B cell (primary cell): ENCODE results near the gene GIMD1. TPM values are rescaled to one million over a fixed set of nuclear protein-coding genes. Genes with fewer than 3 reads are reported as not detected.

ENCODE experiments used
- ATAC-seq: fragments of 200-7000 bp; cut with Tn5 transposase; one replicate; pipeline ENCODE4 v1.10.0; 2021; ENCODE audit warnings: low read depth, mild to moderate bottlenecking, moderate number of reproducible peaks, moderate library complexity
- CTCF ChIA-PET: fragments of 350-600 bp; sonication (Branson Sonifier 250); formaldehyde crosslinking; loops from one replicate; lab custom pipeline; 2021; ENCODE audit warnings: antibody characterized with exemption, inconsistent platforms; lab: Charles Lee
- POLR2A ChIA-PET: fragments of 350-600 bp; sonication (Branson Sonifier 250); formaldehyde crosslinking; loops from one replicate; lab custom pipeline; 2021; ENCODE audit warnings: antibody characterized with exemption; lab: Charles Lee
- DNase-seq: peaks from one replicate; pipeline ENCODE4 v3.0.0; 2013
- H2AFZ ChIP-seq: 2 replicates; pipeline ENCODE4 v1.6.1; 2012; ENCODE audit warnings: mild to moderate bottlenecking, low read depth, low read length; ENCODE audit not compliant: insufficient read depth, poor library complexity, severe bottlenecking
- H3K27ac ChIP-seq, 2 donors: 1 replicate in 1 of 2; 2 replicates in 1 of 2; pipeline ENCODE4 v1.5.1; 2012 to 2013; ENCODE audit warnings: low read length in 2 of 2, mild to moderate bottlenecking in 2 of 2, moderate library complexity in 1 of 2
- H3K27me3 ChIP-seq, 4 experiments: fragments of 200-600 bp in 1 of 4; sonication (generic) in 1 of 4; replicated peaks in 1 of 4; 1 replicate in 2 of 4; 2 replicates in 2 of 4; pipeline versions ENCODE4 v1.6.1 to v1.7.0; 2013 to 2016; ENCODE audit warnings: low read length in 3 of 4, mild to moderate bottlenecking in 2 of 4, mixed read lengths in 1 of 4, moderate library complexity in 1 of 4; ENCODE audit not compliant: insufficient read depth in 4 of 4, control insufficient read depth in 3 of 4; ENCODE audit errors: control extremely low read depth in 1 of 4
- H3K36me3 ChIP-seq, 2 experiments: replicated peaks in 1 of 2; 1 replicate in 1 of 2; 2 replicates in 1 of 2; pipeline versions ENCODE4 v1.6.1 to v1.7.1; 2013; ENCODE audit warnings: low read length in 1 of 2; ENCODE audit not compliant: insufficient read depth in 2 of 2, control insufficient read depth in 1 of 2; ENCODE audit errors: control extremely low read depth in 1 of 2, extremely low read depth in 1 of 2
- H3K4me1 ChIP-seq, 2 donors: fragments of 200-600 bp in 1 of 2; sonication (generic) in 1 of 2; 1 replicate in 1 of 2; 2 replicates in 1 of 2; pipeline versions ENCODE4 v1.5.1 to v1.6.1; 2013 to 2017; ENCODE audit warnings: low read length in 2 of 2; ENCODE audit not compliant: control insufficient read depth in 2 of 2, insufficient read depth in 2 of 2
- H3K4me2 ChIP-seq: replicated peaks from 2 replicates; pipeline ENCODE3; 2012; ENCODE audit warnings: mild to moderate bottlenecking, low read depth, low read length; ENCODE audit not compliant: poor library complexity, severe bottlenecking
- H3K4me3 ChIP-seq, 5 experiments: fragments of 200-600 bp in 1 of 5; sonication (generic) in 1 of 5; 1 replicate in 3 of 5; 2 replicates in 2 of 5; pipeline versions ENCODE4 v1.5.1 to v1.7.0; 2011 to 2016; ENCODE audit warnings: low read length in 4 of 5, mild to moderate bottlenecking in 4 of 5, low read depth in 2 of 5, control low read depth in 1 of 5, moderate library complexity in 1 of 5; ENCODE audit not compliant: insufficient read depth in 1 of 5; ENCODE audit errors: control extremely low read depth in 1 of 5, extremely low read depth in 1 of 5
- H3K79me2 ChIP-seq: fragments of 200-600 bp; sonication (generic); one replicate; pipeline ENCODE4 v1.6.0; 2016; ENCODE audit warnings: low read length; ENCODE audit not compliant: control insufficient read depth, insufficient read depth
- H3K9ac ChIP-seq: fragments of 200-600 bp; sonication (generic); 2 replicates; pipeline ENCODE4 v1.6.1; 2017; ENCODE audit warnings: mild to moderate bottlenecking, low read length, moderate library complexity
- H3K9me3 ChIP-seq, 3 donors: one replicate each; pipeline versions ENCODE4 v1.6.1 to v1.7.1; 2013; ENCODE audit warnings: low read length in 2 of 3; ENCODE audit not compliant: control insufficient read depth in 2 of 3, insufficient read depth in 1 of 3; ENCODE audit errors: control extremely low read depth in 1 of 3
- H4K20me1 ChIP-seq: 2 replicates; pipeline ENCODE4 v1.6.0; 2012; ENCODE audit warnings: mild to moderate bottlenecking, low read length; ENCODE audit not compliant: insufficient read depth, control insufficient read depth, poor library complexity, severe bottlenecking
- H3K27ac Mint-ChIP-seq: one replicate; pipeline ENCODE4 v1.8.0; 2021; ENCODE audit warnings: mixed read lengths
- H3K27me3 Mint-ChIP-seq: one replicate; pipeline ENCODE4 v1.8.0; 2021; ENCODE audit warnings: mixed read lengths
- H3K4me1 Mint-ChIP-seq: one replicate; pipeline ENCODE4 v1.8.0; 2021; ENCODE audit warnings: mixed read lengths
- H3K4me3 Mint-ChIP-seq: one replicate; pipeline ENCODE4 v1.8.0; 2021; ENCODE audit warnings: mixed read lengths
- H3K9me3 Mint-ChIP-seq: one replicate; pipeline ENCODE4 v1.8.0; 2022; ENCODE audit warnings: mixed read lengths; ENCODE audit not compliant: insufficient read depth
- CTCF ChIP-seq: fragments of 200-600 bp; IDR thresholded peaks from one replicate; pipeline ENCODE4 v1.8.0; 2022; ENCODE audit warnings: antibody characterized with exemption, mild to moderate bottlenecking
- EZH2 ChIP-seq: IDR thresholded peaks from 2 replicates; pipeline ENCODE4 v1.6.1; 2012; ENCODE audit warnings: borderline replicate concordance, low read depth, mild to moderate bottlenecking, moderate library complexity, low read length; ENCODE audit not compliant: insufficient read depth, poor library complexity, severe bottlenecking
- WGBS: methylation state at CpG from one replicate; pipeline ENCODE4 v1.1.5; 2013; ENCODE audit warnings: missing lambda C conversion rate; ENCODE audit not compliant: insufficient coverage; 5-methylcytosine and 5-hydroxymethylcytosine counted together
- intact Hi-C: fragments of 100-400 bp; cut with micrococcal nuclease; formaldehyde crosslinking; loops from one replicate; pipeline ENCODE4 v1.10.0; 2022
- polyA plus RNA-seq: library from polyadenylated mRNA; depleted of rRNA; stranded (reverse); fragments of >200 nt; gene quantifications from 2 replicates; pipeline ENCODE4 v1.2.3, GENCODE V29; 2012
- total RNA-seq, 2 donors: library from RNA; stranded (reverse); fragments of 120-200 nt in 1 of 2; gene quantifications; 1 replicate in 1 of 2; 2 replicates in 1 of 2; pipeline versions ENCODE4 v1.2.3 to v1.2.4, GENCODE V29; 2013 to 2022

GIMD1 gene
- total and polyA plus RNA-seq, 2 donors (not counting 1 experiment from before 2014, with no cell fraction given) = not detected

GRCh38 chr4:106344647-106344970 is 24.0 kb downstream of the GIMD1 start:
- H4K20me1 ChIP-seq = peaks cover 22% of the 10 kb centered on the region
- peaks cover 0 to 1% (median 0%) of the 10 kb centered on the region in 3 donors for H3K9me3 ChIP-seq
- ATAC-seq (no peak), DNase-seq (no peak)
- no peaks in the 10 kb centered on the region for H3K27me3 Mint-ChIP-seq
- intact Hi-C loops = no loop called here
- ChIA-PET POLR2A (no interaction called here), CTCF (no interaction called here)
- no peak overlapping the region for H3K27ac ChIP-seq
- no CpG with 5 or more reads among the region's 1 CpG for WGBS
- H3K4me1 ChIP-seq = peaks cover 0 to 7% of the 10 kb centered on the region in 2 donors
- H3K79me2 ChIP-seq = peaks cover 21% of the 10 kb centered on the region
- peaks cover 27% of the 10 kb centered on the region for H3K4me1 Mint-ChIP-seq
- H3K4me3 Mint-ChIP-seq = no peak overlapping the region
- H3K9me3 Mint-ChIP-seq = peaks cover 7% of the 10 kb centered on the region
- no peak overlapping the region for H3K4me3 ChIP-seq
- H3K9ac ChIP-seq = no peak overlapping the region
- H3K27me3 ChIP-seq = no peaks in the 10 kb centered on the region
- H3K36me3 ChIP-seq = peaks cover 19 to 54% of the 10 kb centered on the region in 2 experiments
- TF ChIP-seq CTCF = no peak
- no peak for TF ChIP-seq EZH2
- H2AFZ ChIP-seq = no peak overlapping the region
- H3K4me2 ChIP-seq = no peak overlapping the region
- H3K27ac Mint-ChIP-seq = no peak overlapping the region

GRCh38 chr4:106343865-106344646 is 24.5 kb downstream of the GIMD1 start:
- TF ChIP-seq EZH2 (no peak), CTCF (no peak)
- ChIA-PET CTCF (no interaction called here), POLR2A (no interaction called here)
- Mint-ChIP-seq H3K9me3 (peaks cover 7% of the 10 kb centered on the region), H3K27me3 (no peaks in the 10 kb centered on the region), H3K4me1 (peaks cover 27% of the 10 kb centered on the region), H3K27ac (no peak overlapping the region), H3K4me3 (no peak overlapping the region)
- intact Hi-C loops = no loop called here
- no peak overlapping the region for H3K9ac ChIP-seq
- ATAC-seq (no peak), DNase-seq (no peak)
- 100% methylated on average over 1 of the region's 2 CpGs for WGBS
- H3K27ac ChIP-seq = no peak overlapping the region
- no peaks in the 10 kb centered on the region for H3K27me3 ChIP-seq
- H3K4me3 ChIP-seq = no peak overlapping the region
- peaks cover 26% of the 10 kb centered on the region for H3K79me2 ChIP-seq
- H3K9me3 ChIP-seq = peaks cover 0 to 1% (median 0%) of the 10 kb centered on the region in 3 donors
- H3K4me1 ChIP-seq = peaks cover 0 to 7% of the 10 kb centered on the region in 2 donors
- peaks cover 22% of the 10 kb centered on the region for H4K20me1 ChIP-seq
- H2AFZ ChIP-seq = no peak overlapping the region
- H3K4me2 ChIP-seq = no peak overlapping the region
- peaks cover 17 to 51% of the 10 kb centered on the region in 2 experiments for H3K36me3 ChIP-seq
